Left lung (tissue), 10 donors: ENCODE data around the gene TEDC1. TPM values are rescaled to one million over a fixed set of nuclear protein-coding genes. Genes with fewer than 3 reads are reported as not detected.
A peak's percentile ranks its signal among the peaks of the same experiment; 100 is the strongest.

Experiments
- ATAC-seq: fragments of 200-7000 bp; cut with Tn5 transposase; one replicate; pipeline ENCODE4 v1.9.1; 2020; ENCODE audit warnings: moderate library complexity
- DNase-seq, 4 donors: peaks; one replicate each; pipeline ENCODE4 v3.0.0-alpha.2; 2013 to 2020
- H3K27ac ChIP-seq, 2 donors: fragments of 200-600 bp; sonication (generic) in 1 of 2; one replicate each; pipeline versions ENCODE4 v1.5.0 to v1.8.0; 2020 to 2021
- H3K27me3 ChIP-seq, 2 donors: fragments of 200-600 bp; sonication (generic) in 1 of 2; one replicate each; pipeline versions ENCODE4 v1.5.0 to v1.8.0; 2020 to 2021
- H3K36me3 ChIP-seq, 2 donors: fragments of 200-600 bp; sonication (generic) in 1 of 2; one replicate each; pipeline versions ENCODE4 v1.5.0 to v1.8.0; 2020 to 2021
- H3K4me1 ChIP-seq, 2 donors: fragments of 200-600 bp; one replicate each; pipeline ENCODE4 v1.8.0; 2021
- H3K4me3 ChIP-seq, 2 donors: fragments of 200-600 bp; sonication (generic) in 1 of 2; one replicate each; pipeline versions ENCODE4 v1.5.0 to v1.8.0; 2020 to 2021; ENCODE audit warnings: mild to moderate bottlenecking in 1 of 2
- H3K9me3 ChIP-seq, 2 donors: fragments of 200-600 bp; sonication (generic) in 1 of 2; one replicate each; pipeline versions ENCODE4 v1.5.0 to v1.8.0; 2020 to 2021
- CTCF ChIP-seq, 2 donors: fragments of 200-600 bp; sonication (generic) in 1 of 2; IDR thresholded peaks; one replicate each; pipeline versions ENCODE4 v1.5.0 to v1.8.0; 2021; ENCODE audit warnings: antibody characterized with exemption in 2 of 2
- intact Hi-C, 2 donors: fragments of 100-400 bp; cut with DNase I; formaldehyde crosslinking; loops; one replicate each; pipeline versions ENCODE4 v1.11.2 to v1.14.2; 2022
- polyA plus RNA-seq, 6 donors: library from polyadenylated mRNA; unstranded; fragments of 120-200 nt; gene quantifications; one replicate each; pipeline ENCODE4 v1.2.1, GENCODE V29; 2013; ENCODE audit not compliant: insufficient read length in 6 of 6
- total RNA-seq, 2 donors: library from RNA; stranded (reverse); fragmentation: NEBNext Ultra II Directional; extraction: Animal tissue kit (Norgen Biotek cat#: 25700); gene quantifications; one replicate each; pipeline ENCODE4 v1.2.1, GENCODE V29; 2021
- donor health status: DM: no; HTN: yes; CAD: no.
- donor health status: DM: no; HTN: no; CAD: no.

TEDC1 gene
- total and polyA plus RNA-seq, 8 donors = 5.9 to 16.8 (median 8.8) TPM

- no peak for DNase-seq
- intact Hi-C loops = no loop called here
Observed at GRCh38 chr14:105527381-105527825, 36.4 kb downstream of the TEDC1 start.

DNA sequence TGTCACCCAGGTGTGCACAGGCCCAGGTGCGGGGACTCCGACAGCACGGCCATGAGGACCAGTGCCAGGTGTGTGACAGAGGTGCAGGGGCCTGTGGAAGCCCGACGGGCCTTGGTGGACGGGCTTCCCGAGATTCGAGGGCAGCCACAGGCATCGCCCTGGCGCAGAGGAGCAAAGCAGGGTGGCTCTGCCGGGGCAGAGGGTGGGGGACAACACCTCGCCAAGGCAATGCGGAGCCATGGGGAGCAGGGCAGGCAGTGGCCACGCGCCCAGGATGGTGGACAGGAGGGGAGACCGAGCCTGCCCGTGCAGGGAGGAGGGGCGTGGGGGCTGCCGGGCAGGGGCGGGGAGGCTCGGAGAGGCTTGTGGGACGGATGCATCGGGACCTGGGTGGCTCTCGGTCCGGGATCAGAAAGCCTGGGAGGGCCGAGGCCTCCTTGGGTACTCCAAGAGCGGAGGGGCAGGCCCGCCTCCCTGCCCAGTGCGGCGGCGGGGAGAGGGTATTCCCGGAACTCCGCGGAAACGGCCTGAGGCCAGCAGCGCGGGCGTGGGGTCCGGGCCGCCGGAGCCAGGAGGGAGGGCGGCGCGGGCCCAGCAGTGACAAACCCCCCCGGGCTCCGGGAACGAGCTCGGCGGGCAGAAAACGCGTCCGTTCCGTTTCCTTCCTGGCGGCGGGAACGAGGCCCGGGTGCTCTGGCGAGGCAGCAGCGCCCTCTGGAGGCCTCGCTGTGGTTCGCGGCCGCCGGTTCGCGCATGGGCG, 37.0 kb downstream of the TEDC1 start:
- Histone ChIP-seq H3K27ac (peak overlapping the region in 1 of 2 donors; percentile 24), H3K4me1 (peaks cover 12 to 40% of the 10 kb centered on the region in 2 donors), H3K36me3 (no peaks in the 10 kb centered on the region), H3K9me3 (no peaks in the 10 kb centered on the region), H3K27me3 (peaks cover 16 to 67% of the 10 kb centered on the region in 2 donors), H3K4me3 (peak overlapping the region; percentile 52 to 57)
- intact Hi-C loops = no loop called here
- DNase-seq (peak; percentile 74 to 94 (median 82)), ATAC-seq (peak; percentile 90)
- TF ChIP-seq CTCF (IDR thresholded peaks at IDR 0.05) = peak; percentile 91 to 93

More at GRCh38 chr14:105527381-105527825, 36.4 kb downstream of the TEDC1 start:
- peaks cover 12 to 40% of the 10 kb centered on the region in 2 donors for H3K4me1 ChIP-seq
- no peak for TF ChIP-seq CTCF (IDR thresholded peaks at IDR 0.05)
- H3K9me3 ChIP-seq = no peaks in the 10 kb centered on the region
- peaks cover 16 to 72% of the 10 kb centered on the region in 2 donors for H3K27me3 ChIP-seq
- H3K27ac ChIP-seq = no peak overlapping the region
- no peaks in the 10 kb centered on the region for H3K36me3 ChIP-seq
- peak overlapping the region; percentile 52 for H3K4me3 ChIP-seq
- no peak for ATAC-seq

DNA sequence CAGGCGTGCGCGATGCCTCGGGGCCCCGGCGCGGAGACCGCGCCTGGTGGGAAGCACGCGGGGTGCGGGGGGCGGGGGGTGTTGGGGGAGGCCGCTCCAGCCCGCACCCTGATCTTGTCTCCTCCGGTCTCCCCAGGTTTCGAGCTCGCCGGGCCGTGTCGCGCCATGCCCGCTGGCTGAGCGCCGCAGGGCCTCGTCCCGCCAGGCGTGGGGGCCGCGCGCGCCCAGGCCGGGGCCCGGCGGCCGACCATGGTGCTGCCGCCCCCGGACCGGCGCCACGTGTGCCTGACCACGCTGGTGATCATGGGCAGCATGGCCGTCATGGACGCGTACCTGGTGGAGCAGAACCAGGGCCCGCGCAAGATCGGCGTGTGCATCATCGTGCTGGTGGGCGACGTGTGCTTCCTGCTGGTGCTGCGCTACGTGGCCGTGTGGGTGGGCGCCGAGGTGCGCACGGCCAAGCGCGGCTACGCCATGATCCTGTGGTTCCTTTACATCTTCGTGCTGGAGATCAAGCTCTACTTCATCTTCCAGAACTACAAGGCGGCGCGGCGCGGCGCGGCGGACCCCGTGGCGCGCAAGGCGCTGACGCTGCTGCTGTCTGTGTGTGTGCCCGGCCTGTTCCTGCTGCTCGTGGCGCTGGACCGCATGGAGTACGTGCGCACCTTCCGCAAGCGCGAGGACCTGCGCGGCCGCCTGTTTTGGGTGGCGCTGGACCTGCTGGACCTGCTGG, 37.7 kb downstream of the TEDC1 start:
- intact Hi-C loops = no loop called here
- H3K4me3 ChIP-seq = peak overlapping the region; percentile 52 to 57
- peaks cover 16 to 67% of the 10 kb centered on the region in 2 donors for H3K27me3 ChIP-seq
- H3K36me3 ChIP-seq = no peaks in the 10 kb centered on the region
- ATAC-seq = no peak
- no peak for DNase-seq
- H3K9me3 ChIP-seq = no peaks in the 10 kb centered on the region
- peak overlapping the region in 1 of 2 donors; percentile 24 for H3K27ac ChIP-seq
- H3K4me1 ChIP-seq = peaks cover 12 to 40% of the 10 kb centered on the region in 2 donors
- TF ChIP-seq CTCF (IDR thresholded peaks at IDR 0.05) = peak in 1 of 2 donors; percentile 42

DNA sequence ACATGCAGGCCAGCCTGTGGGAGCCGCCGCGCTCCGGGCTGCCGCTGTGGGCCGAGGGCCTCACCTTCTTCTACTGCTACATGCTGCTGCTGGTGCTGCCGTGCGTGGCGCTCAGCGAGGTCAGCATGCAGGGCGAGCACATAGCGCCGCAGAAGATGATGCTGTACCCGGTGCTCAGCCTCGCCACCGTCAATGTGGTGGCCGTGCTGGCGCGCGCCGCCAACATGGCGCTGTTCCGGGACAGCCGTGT, 38.2 kb downstream of the TEDC1 start:
- Histone ChIP-seq H3K36me3 (no peaks in the 10 kb centered on the region), H3K4me1 (peaks cover 12 to 40% of the 10 kb centered on the region in 2 donors), H3K27me3 (peaks cover 16 to 67% of the 10 kb centered on the region in 2 donors), H3K9me3 (no peaks in the 10 kb centered on the region), H3K27ac (no peak overlapping the region), H3K4me3 (peak overlapping the region in 1 of 2 donors; percentile 52)
- TF ChIP-seq CTCF (IDR thresholded peaks at IDR 0.05) = no peak
- DNase-seq = no peak
- intact Hi-C loops = no loop called here
- ATAC-seq = no peak
